NCI-H2171 treated with DMSO at 0.1 percent for 48 hours (cell line): ENCODE measurements around the gene TMEM147.
A peak's percentile ranks its signal among the peaks of the same experiment; 100 is the strongest.

Experiments
- DNase-seq: peaks from one replicate; lab custom pipeline; 2025; lab: John Stamatoyannopoulos, UW

TMEM147 gene

GRCh38 chr19:35519291-35519690 is 26.1 kb upstream of the TMEM147 start:
- DNase-seq = no peak

GRCh38 chr19:35521124-35521743 is 24.2 kb upstream of the TMEM147 start:
- DNase-seq = no peak

GRCh38 chr19:35522745-35523327 is 22.6 kb upstream of the TMEM147 start:
- DNase-seq = no peak

GRCh38 chr19:35524181-35524837 is 21.1 kb upstream of the TMEM147 start:
- DNase-seq = no peak

- no peak for DNase-seq
Observed at GRCh38 chr19:35525873-35526272, 19.6 kb upstream of the TMEM147 start.

- DNase-seq = no peak
Observed at GRCh38 chr19:35528218-35529038, 17.0 kb upstream of the TMEM147 start, which contains the start of gene SBSN. SBSN (minus strand) TSS chr19:35528311; CDS start chr19:35528281, 30 bp downstream.

GRCh38 chr19:35529241-35530218 is 15.9 kb upstream of the TMEM147 start:
- DNase-seq = no peak

- DNase-seq = no peak
Observed at GRCh38 chr19:35531291-35531690, 14.1 kb upstream of the TMEM147 start.

GRCh38 chr19:35533201-35533821 is 12.1 kb upstream of the TMEM147 start, which contains the start of gene GAPDHS:
GAPDHS (plus strand) TSS chr19:35533456; CDS start chr19:35533528, 72 bp downstream.
- no peak for DNase-seq

- DNase-seq = no peak
Observed at GRCh38 chr19:35533822-35534392, 11.5 kb upstream of the TMEM147 start.

GRCh38 chr19:35534803-35535480 is 10.5 kb upstream of the TMEM147 start:
- DNase-seq = peak; percentile 22

- DNase-seq = no peak
Observed at GRCh38 chr19:35539314-35539713, 6.1 kb upstream of the TMEM147 start.

- DNase-seq = no peak
Observed at GRCh38 chr19:35539850-35540249, 5.6 kb upstream of the TMEM147 start.

- DNase-seq = no peak
Observed at GRCh38 chr19:35540356-35540927, 5.0 kb upstream of the TMEM147 start.

GRCh38 chr19:35542209-35542608 is 3.2 kb upstream of the TMEM147 start:
- no peak for DNase-seq

- no peak for DNase-seq
Observed at GRCh38 chr19:35543280-35544109, 1.9 kb upstream of the TMEM147 start.

- DNase-seq = no peak
Observed at GRCh38 chr19:35544110-35544802, 1.2 kb upstream of the TMEM147 start.

GRCh38 chr19:35545855-35546381 is 492 bp downstream of the TMEM147 start:
- DNase-seq = peak; percentile 26
